AG08396 (cell line): ENCODE data around the gene ENPP6.
A peak's percentile ranks its signal among the peaks of the same experiment; 100 is the strongest.
"Not testable (repeated sequence)": the region's sequence is repeated elsewhere in the genome, so short reads cannot be mapped to it uniquely, and the experiment has no call there.

ENCODE experiments used
- DNase-seq: peaks from one replicate; pipeline ENCODE4 v3.0.0; 2012; ENCODE audit warnings: low spot score, mixed read lengths

Gene ENPP6

GRCh38 chr4:184059099-184059498 lies 158.6 kb downstream of the ENPP6 start:
- DNase-seq: no peak

GRCh38 chr4:184058026-184058425 lies 159.6 kb downstream of the ENPP6 start:
- DNase-seq: no peak

GRCh38 chr4:184056877-184057276 lies 160.8 kb downstream of the ENPP6 start:
- no peak for DNase-seq

- DNase-seq: no peak
These were observed 164.2 kb downstream of the ENPP6 start for GRCh38 chr4:184053434-184053833.

GRCh38 chr4:184052616-184053015 lies 165.1 kb downstream of the ENPP6 start:
- DNase-seq: no peak

- DNase-seq: not testable (repeated sequence)
These were observed 166.4 kb downstream of the ENPP6 start for GRCh38 chr4:184051262-184051661.

- DNase-seq: no peak
These were observed 171.5 kb downstream of the ENPP6 start for GRCh38 chr4:184046148-184046547.

- DNase-seq: peak; percentile 29
These were observed 176.5 kb downstream of the ENPP6 start for GRCh38 chr4:184041156-184041555.

GRCh38 chr4:184039963-184040383 lies 177.7 kb downstream of the ENPP6 start:
- peak; percentile 12 for DNase-seq
